ENCODE measurements around the gene NBEAL2. TPM values are rescaled to one million over a fixed set of nuclear protein-coding genes. Genes with fewer than 3 reads are reported as not detected.

The NBEAL2 gene
- total and polyA plus RNA-seq, 2 of the 4 experiments (the other 2 are of a cell fraction): 2.2 to 12.5 TPM

GRCh38 chr3:47041114-47041513 lies 61.6 kb downstream of the NBEAL2 start:
- ATAC-seq (ENCODE audit: low read depth): no peak
- dilution Hi-C loops (cut with HindIII; ENCODE audit: low sequenced_read_pairs, unreplicated experiment) (no loop called here), intact Hi-C loops (cut with micrococcal nuclease) (no loop called here), in situ Hi-C loops (cut with MboI; ENCODE audit: low sequenced_read_pairs) (no loop called here)
- no peak overlapping the region for H3K4ac ChIP-seq (ENCODE audit: low read depth, low read length)
- no peak overlapping the region for H2BK5ac ChIP-seq (ENCODE audit: low read depth, low read length, poor library complexity, severe bottlenecking)
- H4K91ac ChIP-seq (ENCODE audit: insufficient read depth, low read depth, low read length): no peak overlapping the region
- no TSS peak for BruUV-seq (replicated peaks)
- peaks cover 6% of the 10 kb centered on the region; the same call in 1 of the 2 replicates for H4K20me1 ChIP-seq (ENCODE audit: insufficient read depth, low read length)
- H3K9me3 ChIP-seq (ENCODE audit: control insufficient read depth, insufficient read depth, low read length): no peaks in the 10 kb centered on the region
- H2BK15ac ChIP-seq (ENCODE audit: low read depth, low read length): no peak overlapping the region
- H3K56ac ChIP-seq (ENCODE audit: extremely low read depth, insufficient read depth, low read length): no peak overlapping the region
- no peak overlapping the region for H3K4me2 ChIP-seq (ENCODE audit: low read depth, low read length)
- H3K27ac ChIP-seq (ENCODE audit: insufficient read depth, low read length): no peak overlapping the region
- H2BK20ac ChIP-seq (ENCODE audit: low read depth, low read length): no peak overlapping the region
- no peak overlapping the region for H3K18ac ChIP-seq (ENCODE audit: low read depth, low read length)
- no peak overlapping the region for H2AK5ac ChIP-seq (ENCODE audit: low read depth, low read length)
- no peak for DNase-seq
- no CpG with 5 or more reads among the region's 3 CpGs for WGBS, 2 experiments (ENCODE audit: extremely low coverage in 2 of 2, insufficient read length in 1 of 2)
- no peak overlapping the region for H2BK120ac ChIP-seq (ENCODE audit: low read depth, low read length)
- no peak overlapping the region for H2AK9ac ChIP-seq (replicated peaks; ENCODE audit: low read depth, low read length, poor library complexity)
- no peak overlapping the region for H3K23ac ChIP-seq (ENCODE audit: low read depth, low read length)
- no peak overlapping the region for H3K4me3 ChIP-seq (ENCODE audit: insufficient read depth, low read depth, low read length)
- no peak for TF ChIP-seq RFX5 (IDR thresholded peaks at IDR 0.05; ENCODE audit: low read depth, low read length)
- no peak for TF ChIP-seq POLR2A (IDR thresholded peaks at IDR 0.05; ENCODE audit: low read depth, low read length)
- no peak for TF ChIP-seq MXI1 (IDR thresholded peaks at IDR 0.05; ENCODE audit: borderline replicate concordance, low read depth, low read length)
- TF ChIP-seq CTCF (conservative IDR thresholded peaks at IDR 0.05; ENCODE audit: low read depth, low read length): no peak
- no peak for TF ChIP-seq USF2 (IDR thresholded peaks at IDR 0.05; ENCODE audit: low read depth, low read length)
- TF ChIP-seq SMC3 (IDR thresholded peaks at IDR 0.05; ENCODE audit: low read depth, low read length): no peak
- TF ChIP-seq MAZ (IDR thresholded peaks at IDR 0.05; ENCODE audit: borderline replicate concordance, low read depth, low read length): no peak
- TF ChIP-seq BHLHE40 (IDR thresholded peaks at IDR 0.05; ENCODE audit: low read depth, low read length): no peak
- TF ChIP-seq MAFK (IDR thresholded peaks at IDR 0.05; ENCODE audit: low read depth, low read length): no peak
- TF ChIP-seq RAD21 (IDR thresholded peaks at IDR 0.05; ENCODE audit: low read length): no peak
- TF ChIP-seq CHD1 (IDR thresholded peaks at IDR 0.05; ENCODE audit: low read depth, low read length): no peak
- TF ChIP-seq RCOR1 (IDR thresholded peaks at IDR 0.05; ENCODE audit: insufficient replicate concordance, low read length): no peak
- TF ChIP-seq NFE2L2 (IDR thresholded peaks at IDR 0.05; ENCODE audit: low read depth, low read length): no peak
- TF ChIP-seq FOS (IDR thresholded peaks at IDR 0.05; ENCODE audit: low read depth, low read length): no peak
- TF ChIP-seq ELK1 (IDR thresholded peaks at IDR 0.05; ENCODE audit: borderline replicate concordance, low read depth, low read length): no peak
- TF ChIP-seq CEBPB (IDR thresholded peaks at IDR 0.05; ENCODE audit: low read depth, low read length): no peak
- H3K27me3 ChIP-seq (ENCODE audit: control insufficient read depth, insufficient read depth, low read length): no peaks in the 10 kb centered on the region
- no peak overlapping the region for H2AFZ ChIP-seq (replicated peaks; ENCODE audit: low read length, poor library complexity)
- no peak overlapping the region for H3K9ac ChIP-seq (ENCODE audit: low read depth, low read length)
- H4K8ac ChIP-seq (ENCODE audit: low read depth in 2 of 2, low read length in 2 of 2): no peak overlapping the region
- POLR2A ChIA-PET (ENCODE audit: unreplicated experiment): no interaction called here
- CTCF ChIA-PET: interaction anchor here (0.7 kb wide), 1 partner anchor 117 kb away, joined by 3 read pairs; no protein-coding TSS in a partner anchor
- no peak overlapping the region for H4K5ac ChIP-seq (ENCODE audit: low read depth, low read length)
- H3K14ac ChIP-seq (replicated peaks; ENCODE audit: low read depth, low read length): no peak overlapping the region
- peaks cover 4% of the 10 kb centered on the region for H3K4me1 ChIP-seq (ENCODE audit: control insufficient read depth, insufficient read depth, low read length)
- peaks cover 34% of the 10 kb centered on the region for H3K36me3 ChIP-seq (ENCODE audit: control insufficient read depth, insufficient read depth, low read length)
- peaks cover 16 to 27% of the 10 kb centered on the region in 2 experiments; a peak in 3 of 4 replicates for H3K79me1 ChIP-seq (ENCODE audit: low read depth in 1 of 2, low read length in 2 of 2)
- peaks cover 3% of the 10 kb centered on the region; the same call in 1 of the 2 replicates for H3K9me1 ChIP-seq (ENCODE audit: insufficient read depth, low read length)
